Left colon (tissue), 2 donors: ENCODE results near the gene NTN5. TPM values are rescaled to one million over a fixed set of nuclear protein-coding genes. Genes with fewer than 3 reads are reported as not detected.
"Not testable (repeated sequence)": the region's sequence is repeated elsewhere in the genome, so short reads cannot be mapped to it uniquely, and the experiment has no call there.

Source experiments
- ATAC-seq: fragments of 200-7000 bp; cut with Tn5 transposase; one replicate; pipeline ENCODE4 v1.9.1; 2020; ENCODE audit warnings: mild to moderate bottlenecking, moderate library complexity
- DNase-seq, 2 donors: peaks; one replicate each; pipeline ENCODE4 v3.0.0-alpha.2; 2020
- intact Hi-C, 2 donors: fragments of 100-400 bp; cut with DNase I in 1 of 2; cut with micrococcal nuclease in 1 of 2; formaldehyde crosslinking; loops; one replicate each; pipeline versions ENCODE4 v1.11.2 to v1.14.0; 2022; cut with DNase I, micrococcal nuclease
- total RNA-seq, 2 donors: library from RNA; stranded (reverse); fragmentation: NEBNext Ultra II Directional; extraction: Animal tissue kit (Norgen Biotek cat#: 25700); gene quantifications; one replicate each; pipeline ENCODE4 v1.2.1, GENCODE V29; 2021
- donor health status: DM: no; HTN: no; CAD: no.
- donor health status: DM: yes; HTN: yes; CAD: no.

NTN5 gene
- total RNA-seq, 2 donors from 2014 or later, result 0.49 to 0.53 TPM

DNA sequence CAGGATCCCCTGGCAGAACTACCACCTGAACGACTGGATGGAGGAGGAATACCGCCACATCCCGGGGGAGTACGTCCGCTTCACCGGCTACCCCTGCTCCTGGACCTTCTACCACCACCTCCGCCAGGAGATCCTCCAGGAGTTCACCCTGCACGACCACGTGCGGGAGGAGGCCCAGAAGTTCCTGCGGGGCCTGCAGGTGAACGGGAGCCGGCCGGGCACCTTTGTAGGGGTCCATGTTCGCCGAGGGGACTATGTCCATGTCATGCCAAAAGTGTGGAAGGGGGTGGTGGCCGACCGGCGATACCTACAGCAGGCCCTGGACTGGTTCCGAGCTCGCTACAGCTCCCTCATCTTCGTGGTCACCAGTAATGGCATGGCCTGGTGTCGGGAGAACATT is 30.5 kb upstream of the NTN5 start:
- DNase-seq (no peak), ATAC-seq (no peak)
- intact Hi-C loops, result no loop called here

DNA sequence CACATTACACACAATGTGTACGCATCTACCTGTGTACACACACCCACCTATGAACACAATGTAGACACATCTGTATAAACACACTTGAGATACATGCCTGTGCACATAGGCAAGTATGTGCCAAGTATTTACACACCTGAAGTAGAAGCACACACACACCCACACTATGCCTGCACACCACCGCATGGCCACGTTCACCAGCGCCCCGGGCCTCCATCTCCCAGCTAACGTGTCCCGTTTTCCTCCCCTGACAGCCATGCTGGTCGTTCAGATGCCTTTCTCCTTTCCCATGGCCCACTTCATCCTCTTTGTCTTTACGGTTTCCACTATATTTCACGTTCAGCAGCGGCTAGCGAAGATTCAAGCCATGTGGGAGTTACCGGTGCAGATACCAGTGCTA is 29.9 kb upstream of the NTN5 start:
- no peak for ATAC-seq
- intact Hi-C loops, result no loop called here
- DNase-seq, result no peak

DNA sequence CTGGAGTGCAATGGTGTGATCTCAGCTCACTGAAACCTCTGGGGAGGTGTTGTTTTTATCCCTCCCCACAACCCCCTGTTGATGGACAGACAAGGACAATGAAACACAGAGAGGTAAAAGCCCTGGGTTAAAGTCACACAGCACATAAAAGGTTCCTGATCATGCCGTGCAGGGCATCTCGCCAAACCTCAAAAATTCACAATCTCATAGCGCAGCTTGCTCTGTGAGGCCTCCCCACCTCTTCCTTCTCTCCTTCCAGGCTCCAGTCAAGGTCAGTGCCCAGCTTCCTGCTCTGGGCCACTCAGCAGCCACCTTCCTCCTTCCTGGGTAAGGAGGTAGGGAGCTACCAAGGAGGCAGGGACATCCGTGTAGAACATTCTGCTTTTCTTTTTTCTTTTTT is 25.2 kb upstream of the NTN5 start:
- DNase-seq, result peak; percentile 61 to 84
- peak; percentile 42 for ATAC-seq
- intact Hi-C loops, result no loop called here

DNA sequence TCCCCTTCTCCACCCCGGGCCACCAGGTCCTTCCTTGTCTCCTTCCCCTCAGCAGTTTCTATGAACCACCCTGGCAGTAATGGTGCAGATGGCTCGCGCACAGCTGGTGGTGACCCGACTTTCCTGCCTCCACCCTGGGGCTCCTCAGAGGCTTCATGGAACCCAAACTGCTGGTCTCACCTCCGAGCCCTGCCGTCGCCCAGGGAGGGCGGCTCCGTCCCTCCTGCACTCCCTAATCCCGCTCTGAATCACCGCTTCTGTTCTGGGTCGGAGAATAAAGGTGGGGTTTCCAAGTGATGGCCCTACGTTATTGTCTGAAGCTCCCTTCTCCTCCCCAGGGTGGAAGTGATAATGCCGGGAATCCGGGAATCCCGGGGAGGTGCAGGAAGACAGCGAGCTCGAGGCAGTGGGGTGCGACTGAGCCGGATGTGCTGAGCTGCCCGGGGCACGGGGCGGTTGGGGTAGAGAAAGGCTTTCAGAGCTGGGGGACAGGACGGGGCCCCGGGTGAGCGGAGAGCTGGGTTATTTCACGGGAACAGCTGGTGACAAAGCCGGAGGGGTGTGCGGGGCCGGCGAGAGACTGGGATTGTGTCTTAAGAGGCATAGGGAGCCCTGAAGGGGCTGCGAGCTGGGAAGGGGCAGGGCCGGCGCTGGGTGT is 23.7 kb upstream of the NTN5 start:
- ATAC-seq (peak; percentile 49), DNase-seq (peak; percentile 30 to 56)
- intact Hi-C loops, result no loop called here

DNA sequence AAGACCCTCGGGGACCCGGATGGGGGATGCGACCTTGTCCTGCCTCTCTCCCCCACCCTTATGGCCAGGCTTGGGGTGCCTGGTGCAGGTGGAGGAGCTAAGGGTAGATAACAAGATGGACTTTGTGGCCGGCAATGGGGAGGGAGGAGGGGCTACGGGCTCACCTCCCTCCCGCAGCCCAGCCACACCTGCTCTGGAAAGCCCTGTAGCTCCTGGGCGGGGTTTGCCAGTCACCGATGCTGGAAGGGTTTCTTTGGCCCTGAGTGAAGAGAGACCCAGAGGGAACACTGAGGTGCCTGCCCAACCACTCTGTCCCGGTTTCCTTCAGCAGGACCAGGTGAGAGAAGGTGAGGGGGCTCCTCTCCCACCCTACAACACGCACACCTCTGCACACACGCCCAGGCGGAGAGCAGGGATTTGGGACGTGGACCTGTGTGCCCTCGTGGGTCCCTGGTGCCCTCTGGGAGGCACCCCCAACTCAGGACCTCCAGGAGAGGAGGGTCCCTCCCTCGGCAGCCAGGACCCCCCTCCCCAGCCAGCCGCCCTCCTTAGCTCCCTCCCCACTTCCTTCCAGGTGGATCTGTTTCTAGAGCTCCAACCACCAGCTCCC is 23.0 kb upstream of the NTN5 start, which contains the start of gene FUT2:
Gene FUT2 (plus strand): TSS at position 229 of the 610 bp plus-strand sequence. CDS start 6,986 bp downstream, outside the sequence.
- ATAC-seq (peak; percentile 81), DNase-seq (peak; percentile 85 to 92)
- intact Hi-C loops, result no loop called here

DNA sequence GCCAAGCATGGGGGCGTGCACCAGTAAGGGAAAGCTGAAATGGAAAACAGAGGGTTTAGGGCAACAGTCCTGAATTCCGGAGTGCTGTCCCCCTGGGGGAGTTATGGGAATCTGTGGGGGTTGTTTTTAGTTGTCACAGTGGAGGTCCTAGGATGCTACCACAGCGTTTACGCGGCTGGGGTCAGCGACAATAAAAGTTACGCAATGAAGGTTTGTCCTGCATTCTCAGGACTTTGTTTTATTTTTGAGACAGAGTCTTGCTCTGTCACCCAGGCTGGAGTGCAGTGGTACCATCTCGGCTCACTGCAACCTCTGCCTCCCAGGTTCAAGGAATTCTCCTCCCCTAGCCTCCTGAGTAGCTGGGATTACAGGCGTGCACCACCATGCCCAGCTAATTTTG is 20.8 kb upstream of the NTN5 start:
- ATAC-seq, intact Hi-C loops, DNase-seq: not testable (repeated sequence)

DNA sequence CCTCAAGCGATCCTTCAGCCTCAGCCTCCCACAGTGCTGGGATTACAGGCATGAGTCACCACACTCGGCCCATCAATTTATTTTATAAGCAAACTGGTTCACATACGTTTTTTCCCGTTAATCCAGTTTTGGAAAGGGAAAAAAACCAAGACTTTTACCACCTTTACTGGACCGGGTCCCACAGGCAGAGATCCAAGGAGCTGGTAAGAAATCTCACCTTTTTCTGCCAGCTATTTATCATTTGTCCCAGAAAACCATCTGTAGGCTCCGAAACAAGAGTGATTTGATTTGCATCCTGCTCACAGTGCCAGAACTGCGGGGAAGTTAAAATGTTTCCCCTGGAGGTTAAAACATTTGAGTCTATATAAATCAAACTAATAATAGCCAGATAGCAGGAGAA is 16.6 kb upstream of the NTN5 start:
- ATAC-seq (no peak), DNase-seq (no peak)
- intact Hi-C loops, result no loop called here

DNA sequence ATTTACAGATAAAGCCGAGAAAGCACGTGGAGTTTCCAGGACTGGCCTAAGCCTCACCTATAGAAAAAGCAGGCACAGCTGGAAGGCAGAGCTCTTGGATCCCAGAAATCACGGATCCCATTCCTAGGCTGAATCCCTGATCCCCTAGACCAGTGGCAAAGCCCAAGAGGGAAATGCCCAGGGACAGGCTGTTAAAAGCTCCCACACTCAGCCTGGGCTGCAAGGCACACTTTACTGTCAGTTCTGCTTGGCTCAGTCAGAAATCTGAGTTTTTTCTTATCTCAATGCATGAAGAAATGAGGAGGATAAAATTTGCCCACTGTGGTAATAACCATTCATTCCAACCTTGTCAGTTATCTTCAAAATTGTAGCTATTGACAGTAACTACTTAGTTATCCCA is 15.0 kb upstream of the NTN5 start:
- no peak for DNase-seq
- intact Hi-C loops, result no loop called here
- no peak for ATAC-seq

DNA sequence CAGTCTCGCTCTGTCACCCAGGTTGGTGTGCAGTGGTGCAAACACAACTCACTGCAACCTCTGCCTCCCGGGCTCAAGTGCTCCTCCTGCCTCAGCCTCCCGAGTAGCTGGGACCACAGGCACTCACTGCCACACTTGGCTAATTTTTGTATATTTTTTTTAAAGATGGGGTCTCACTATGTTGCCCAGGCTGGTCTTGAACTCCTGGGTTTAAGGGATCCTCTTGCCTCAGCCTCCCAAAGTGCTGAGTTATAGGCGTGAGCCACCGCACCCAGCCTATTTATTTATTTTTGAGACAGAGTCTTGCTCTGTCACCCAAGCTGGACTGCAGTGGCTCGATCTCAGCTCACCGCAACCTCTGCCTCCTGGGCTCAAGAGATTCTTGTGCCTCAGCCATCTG is 13.8 kb upstream of the NTN5 start:
- ATAC-seq, DNase-seq, intact Hi-C loops: not testable (repeated sequence)

DNA sequence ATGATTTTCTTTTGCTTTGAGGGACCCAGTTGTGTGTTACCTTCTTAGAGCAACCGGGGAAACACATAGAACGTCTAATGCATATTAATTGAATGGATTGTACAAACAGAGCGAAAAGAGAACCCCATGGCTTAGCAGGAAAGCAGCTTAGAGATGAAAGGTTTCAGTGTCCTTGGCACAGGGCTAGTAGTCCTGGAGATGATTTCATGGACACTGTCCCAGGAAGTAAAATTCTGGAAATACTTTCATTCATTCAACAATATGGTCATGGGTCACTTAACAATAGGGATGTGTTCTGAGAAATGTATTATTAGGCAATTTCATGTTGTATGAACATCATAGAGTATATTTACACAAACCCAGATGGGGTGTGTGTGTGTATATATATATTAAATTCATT is 13.3 kb upstream of the NTN5 start:
- peak; percentile 45 for ATAC-seq
- intact Hi-C loops, result no loop called here
- DNase-seq, result no peak

DNA sequence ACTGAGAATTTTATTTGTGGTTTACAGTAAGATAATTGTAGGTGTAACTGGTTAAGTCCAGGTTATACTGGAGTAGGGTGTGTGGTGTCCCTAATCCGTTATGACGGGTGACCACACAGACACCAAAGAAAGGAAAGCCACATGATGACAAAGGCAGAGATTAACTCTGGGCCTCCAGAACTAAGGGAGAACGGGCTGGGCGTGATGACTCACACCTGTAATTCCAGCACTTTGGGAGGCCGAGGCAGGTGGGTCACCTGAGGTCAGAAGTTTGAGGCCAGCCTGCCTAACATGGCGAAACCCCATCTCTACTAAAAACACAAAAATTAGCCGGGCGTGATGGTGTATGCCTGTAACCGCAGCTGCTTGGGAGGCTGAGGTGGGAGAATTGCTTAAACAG is 12.8 kb upstream of the NTN5 start:
- DNase-seq (no peak), ATAC-seq (peak; percentile 61)
- intact Hi-C loops, result no loop called here

DNA sequence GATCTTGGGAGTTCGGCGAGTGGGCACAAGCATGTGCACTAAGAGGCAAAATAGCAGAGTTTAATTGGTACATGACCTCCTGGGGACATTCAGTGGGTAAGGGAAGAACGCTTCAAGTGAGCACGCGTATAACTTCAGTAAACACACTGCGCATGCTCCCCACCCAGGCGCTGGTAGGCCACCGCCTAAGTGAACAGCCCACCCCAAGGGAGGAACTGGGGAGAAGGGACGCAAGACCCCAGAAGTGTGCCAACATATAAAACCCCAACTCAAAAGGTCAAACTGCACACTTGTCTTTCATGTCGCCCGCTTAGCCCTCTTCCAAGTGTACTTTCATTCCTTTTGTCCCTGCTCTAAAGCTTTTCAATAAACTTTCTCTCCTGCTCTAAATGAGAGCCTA is 10.5 kb upstream of the NTN5 start:
- DNase-seq (peak in 1 of 2 donors; percentile 38), ATAC-seq (no peak)
- intact Hi-C loops, result no loop called here

DNA sequence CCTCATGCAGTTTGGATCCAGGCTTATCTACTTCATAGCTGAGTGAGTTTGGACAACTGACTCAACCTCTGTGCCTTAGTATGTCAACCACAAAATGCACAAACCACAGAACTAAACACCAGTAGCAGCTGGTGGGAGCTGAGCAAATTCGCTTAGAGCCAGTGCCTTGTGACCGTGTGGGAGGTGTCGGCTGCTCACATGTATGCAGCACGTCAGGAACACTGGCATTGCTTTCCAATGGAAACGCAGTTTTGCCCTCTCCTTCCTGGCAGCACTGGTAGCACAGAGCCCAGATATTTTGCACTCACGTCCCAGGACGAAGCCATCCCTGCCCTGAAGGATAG is 8.3 kb upstream of the NTN5 start:
- intact Hi-C loops, result no loop called here
- no peak for ATAC-seq
- DNase-seq, result no peak

DNA sequence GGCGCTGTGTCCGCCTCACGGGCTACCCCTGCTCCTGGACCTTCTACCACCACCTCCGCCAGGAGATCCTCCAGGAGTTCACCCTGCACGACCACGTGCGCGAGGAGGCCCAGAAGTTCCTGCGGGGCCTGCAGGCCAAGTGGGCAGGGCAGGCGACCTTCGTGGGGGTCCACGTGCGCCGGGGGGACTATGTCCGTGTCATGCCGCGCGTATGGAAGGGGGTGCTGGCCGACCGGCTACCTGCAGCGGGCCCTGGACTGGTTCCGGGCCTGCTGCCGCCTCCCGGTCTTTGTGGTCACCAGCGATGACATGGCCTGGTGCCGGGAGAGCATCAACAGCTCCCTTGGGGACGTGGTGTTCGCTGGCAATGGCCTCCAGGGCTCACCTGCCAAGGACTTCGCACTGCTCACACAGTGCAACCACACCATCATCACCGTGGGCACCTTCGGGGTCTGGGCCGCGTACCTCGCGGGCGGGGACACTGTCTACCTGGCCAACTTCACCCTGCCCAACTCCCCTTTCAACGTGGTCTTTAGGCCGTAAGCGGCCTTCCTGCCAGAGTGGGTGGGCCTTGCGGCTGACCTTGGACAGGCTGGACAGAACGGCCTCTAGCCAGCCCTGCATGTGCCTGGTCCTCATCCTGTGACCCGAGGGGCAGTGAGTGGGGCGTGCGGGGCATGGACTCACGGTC is 7.8 kb upstream of the NTN5 start:
- intact Hi-C loops, result no loop called here
- ATAC-seq, result no peak
- no peak for DNase-seq

DNA sequence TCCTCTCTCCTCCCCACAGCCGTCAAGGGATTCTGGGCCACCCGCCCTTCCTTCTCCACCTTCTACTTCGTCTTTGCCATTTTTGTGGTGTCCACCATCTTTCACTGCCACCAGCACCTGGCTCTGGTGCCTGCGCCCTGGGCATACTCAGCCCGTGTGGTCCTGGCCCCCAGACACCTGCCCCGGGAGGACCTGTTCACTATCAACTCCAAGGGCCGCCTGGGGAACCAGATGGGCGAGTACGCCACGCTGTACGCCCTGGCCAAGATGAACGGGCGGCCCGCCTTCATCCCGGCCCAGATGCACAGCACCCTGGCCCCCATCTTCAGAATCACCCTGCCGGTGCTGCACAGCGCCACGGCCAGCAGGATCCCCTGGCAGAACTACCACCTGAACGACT is 7.2 kb upstream of the NTN5 start:
- DNase-seq, intact Hi-C loops, ATAC-seq: not testable (repeated sequence)

DNA sequence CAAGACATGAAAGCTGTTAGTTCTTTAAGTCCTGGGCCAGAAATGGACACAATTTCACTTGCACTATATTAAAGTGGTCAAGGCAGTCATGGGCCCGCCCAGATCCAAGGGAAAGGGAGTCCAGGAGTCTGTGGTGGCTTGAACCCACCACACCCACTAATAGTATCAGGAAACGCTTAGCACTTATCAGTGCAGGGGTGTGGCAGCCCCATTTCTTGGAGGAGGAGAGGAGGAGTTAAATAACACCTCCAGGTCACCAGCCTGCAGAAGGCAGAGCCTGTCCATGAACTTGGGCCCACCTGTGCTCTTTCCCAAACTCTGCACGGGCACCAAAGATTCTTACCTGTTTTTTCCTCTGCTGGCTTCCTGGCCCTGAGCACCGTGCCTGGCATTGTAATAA is 5.4 kb upstream of the NTN5 start:
- ATAC-seq, result peak; percentile 86
- intact Hi-C loops, result no loop called here
- peak; percentile 59 to 83 for DNase-seq

DNA sequence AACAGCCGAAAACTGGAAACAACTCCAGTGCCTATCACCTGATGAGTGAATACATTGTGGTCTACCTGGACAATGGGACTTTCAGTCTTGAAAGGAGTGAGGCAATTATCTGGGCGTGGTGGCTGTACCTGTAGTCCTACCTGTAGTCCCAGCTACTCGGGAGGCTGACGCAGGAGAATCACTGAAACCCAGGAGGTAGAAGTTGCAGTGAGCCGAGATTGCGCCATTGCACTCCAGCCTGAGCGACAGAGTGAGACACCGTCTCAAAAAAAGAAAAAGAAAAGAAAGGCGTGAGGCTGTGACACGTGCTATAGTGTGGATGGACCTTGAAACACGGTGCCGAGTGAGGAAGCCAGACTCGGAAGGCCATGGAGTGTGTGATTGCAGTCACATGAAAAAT is 4.1 kb upstream of the NTN5 start:
- DNase-seq (peak; percentile 57 to 71), ATAC-seq (peak; percentile 70)
- intact Hi-C loops, result no loop called here

DNA sequence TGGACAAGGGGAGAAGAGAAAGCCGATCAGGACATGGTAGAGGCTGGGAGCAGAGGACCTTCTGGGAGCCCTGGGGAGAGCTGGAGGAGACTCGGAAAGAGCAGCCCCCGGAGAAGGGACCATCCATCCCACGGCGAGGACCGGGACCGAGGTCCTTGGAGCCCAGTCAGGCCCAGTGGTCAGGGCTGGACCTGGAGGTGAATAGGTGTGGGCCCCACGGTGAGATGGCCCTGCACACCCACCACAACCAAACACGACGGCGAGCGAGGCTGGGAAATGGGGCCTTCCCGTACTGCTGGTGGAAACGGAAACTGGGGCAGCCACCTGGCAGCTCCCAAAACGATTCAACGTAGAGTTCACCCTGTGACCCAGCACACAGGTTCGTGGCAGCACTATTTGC is 3.7 kb upstream of the NTN5 start:
- DNase-seq (no peak), ATAC-seq (no peak)
- intact Hi-C loops, result no loop called here

DNA sequence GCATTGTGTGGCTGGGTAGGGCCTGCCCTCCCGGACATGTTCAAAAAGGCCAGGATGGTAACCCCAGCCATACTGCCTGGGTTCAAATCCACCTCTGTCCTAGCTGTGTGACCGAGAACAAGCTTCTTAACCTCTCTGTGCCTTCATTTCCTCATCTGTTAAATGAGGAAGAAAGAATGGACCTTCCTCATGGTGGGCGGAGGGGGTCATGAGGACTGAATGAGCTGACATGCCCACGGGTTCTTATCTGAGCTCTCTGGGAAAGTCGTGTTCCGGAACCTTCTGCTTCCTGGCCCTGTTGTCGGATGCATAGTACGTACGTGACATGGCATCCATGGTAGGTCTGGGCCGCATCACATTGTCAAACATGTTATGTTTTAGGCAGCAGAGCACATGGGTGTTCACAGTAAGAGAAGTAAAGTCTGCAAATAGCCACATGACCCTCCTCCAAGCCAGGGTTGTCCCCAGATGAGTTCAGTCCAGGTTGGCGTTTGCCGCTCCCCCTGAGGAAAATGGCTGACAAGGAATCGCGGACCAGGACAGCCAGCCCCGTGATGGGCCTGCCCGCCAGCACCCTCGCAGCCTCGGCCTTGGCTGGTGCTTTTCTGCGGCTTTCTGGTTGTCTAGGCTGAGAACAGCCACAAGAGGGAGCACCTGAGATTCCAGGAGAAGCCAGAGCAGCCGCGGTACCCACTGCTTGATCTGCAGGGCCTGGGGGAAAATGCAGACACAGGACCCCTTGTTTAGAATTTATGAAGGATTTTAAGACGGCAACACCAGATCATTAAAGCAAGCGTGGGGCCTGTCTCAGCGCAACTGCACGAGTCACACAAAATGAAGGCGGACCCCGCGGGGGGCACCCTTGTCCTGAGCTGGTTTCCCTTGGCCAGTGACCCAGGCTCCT is 2.4 kb upstream of the NTN5 start:
- DNase-seq, result peak; percentile 83
- peak; percentile 57 for ATAC-seq
- intact Hi-C loops, result no loop called here
